ENCODE measurements around the gene CRB1. TPM values are rescaled to one million over a fixed set of nuclear protein-coding genes. Genes with fewer than 3 reads are reported as not detected.

CRB1 gene
- polyA plus RNA-seq, 1 experiment: not detected

DNA sequence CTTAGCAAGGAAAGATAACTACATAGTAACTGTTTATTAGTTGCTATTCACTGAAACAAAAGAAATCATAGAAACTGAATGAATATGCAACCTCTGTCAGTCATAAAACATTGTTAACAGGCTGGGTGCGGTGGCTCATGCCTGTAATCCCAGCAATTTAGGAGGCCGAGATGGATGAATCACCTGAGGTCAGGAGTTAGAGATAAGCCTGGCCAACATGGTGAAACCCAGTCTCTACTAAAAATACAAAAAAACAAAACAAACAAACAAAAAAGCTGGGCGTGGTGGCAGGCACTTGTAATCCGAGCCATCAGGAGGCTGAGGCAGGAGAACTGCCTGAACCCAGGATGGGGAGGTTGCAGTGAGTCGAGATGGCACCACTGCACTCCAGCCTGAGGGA lies 44.1 kb downstream of the CRB1 start:
- no peaks in the 10 kb centered on the region for H3K27me3 ChIP-seq (ENCODE audit: control insufficient read depth, insufficient read depth, low read length)
- ChIA-PET CTCF (no interaction called here), POLR2A (no interaction called here)
- TF ChIP-seq, protein P1, sequence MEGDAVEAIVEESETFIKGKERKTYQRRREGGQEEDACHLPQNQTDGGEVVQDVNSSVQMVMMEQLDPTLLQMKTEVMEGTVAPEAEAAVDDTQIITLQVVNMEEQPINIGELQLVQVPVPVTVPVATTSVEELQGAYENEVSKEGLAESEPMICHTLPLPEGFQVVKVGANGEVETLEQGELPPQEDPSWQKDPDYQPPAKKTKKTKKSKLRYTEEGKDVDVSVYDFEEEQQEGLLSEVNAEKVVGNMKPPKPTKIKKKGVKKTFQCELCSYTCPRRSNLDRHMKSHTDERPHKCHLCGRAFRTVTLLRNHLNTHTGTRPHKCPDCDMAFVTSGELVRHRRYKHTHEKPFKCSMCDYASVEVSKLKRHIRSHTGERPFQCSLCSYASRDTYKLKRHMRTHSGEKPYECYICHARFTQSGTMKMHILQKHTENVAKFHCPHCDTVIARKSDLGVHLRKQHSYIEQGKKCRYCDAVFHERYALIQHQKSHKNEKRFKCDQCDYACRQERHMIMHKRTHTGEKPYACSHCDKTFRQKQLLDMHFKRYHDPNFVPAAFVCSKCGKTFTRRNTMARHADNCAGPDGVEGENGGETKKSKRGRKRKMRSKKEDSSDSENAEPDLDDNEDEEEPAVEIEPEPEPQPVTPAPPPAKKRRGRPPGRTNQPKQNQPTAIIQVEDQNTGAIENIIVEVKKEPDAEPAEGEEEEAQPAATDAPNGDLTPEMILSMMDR (IDR thresholded peaks at IDR 0.05; ENCODE audit: low read depth, low read length): no peak
- no peaks in the 10 kb centered on the region for H3K9me3 ChIP-seq (ENCODE audit: control insufficient read depth, insufficient read depth, low read length)
- no peak overlapping the region for H3K4me3 ChIP-seq (ENCODE audit: low read depth, low read length)
- H3K27ac ChIP-seq (ENCODE audit: low read depth, low read length): no peak overlapping the region
- no peak for DNase-seq (ENCODE audit: low read depth, low spot score)

DNA sequence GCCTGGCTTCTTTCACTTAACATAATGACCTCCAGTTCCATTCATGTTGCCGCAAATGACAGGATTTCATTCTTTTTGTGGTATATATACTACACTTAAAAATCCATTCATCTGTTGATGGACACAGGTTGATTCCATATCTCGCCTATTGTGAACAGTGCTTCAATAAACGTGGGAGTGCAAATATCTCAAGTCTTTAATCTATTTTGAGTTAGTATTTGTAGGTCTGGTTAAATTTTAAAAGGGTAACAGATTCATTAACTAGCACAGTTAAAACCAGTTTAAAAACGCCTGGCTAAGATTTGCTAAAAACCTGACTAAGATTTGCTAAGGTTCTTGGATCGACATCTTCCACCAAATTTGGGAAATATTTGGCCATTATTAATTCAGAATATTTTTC lies 45.7 kb downstream of the CRB1 start:
- ChIA-PET CTCF (no interaction called here), POLR2A (no interaction called here)
- H3K9me3 ChIP-seq (ENCODE audit: control insufficient read depth, insufficient read depth, low read length): no peaks in the 10 kb centered on the region
- no peak overlapping the region for H3K27ac ChIP-seq (ENCODE audit: low read depth, low read length)
- no peak for DNase-seq (ENCODE audit: low read depth, low spot score)
- no peaks in the 10 kb centered on the region for H3K27me3 ChIP-seq (ENCODE audit: control insufficient read depth, insufficient read depth, low read length)
- no peak overlapping the region for H3K4me3 ChIP-seq (ENCODE audit: low read depth, low read length)
- TF ChIP-seq, protein P1 (IDR thresholded peaks at IDR 0.05; ENCODE audit: low read depth, low read length): no peak

DNA sequence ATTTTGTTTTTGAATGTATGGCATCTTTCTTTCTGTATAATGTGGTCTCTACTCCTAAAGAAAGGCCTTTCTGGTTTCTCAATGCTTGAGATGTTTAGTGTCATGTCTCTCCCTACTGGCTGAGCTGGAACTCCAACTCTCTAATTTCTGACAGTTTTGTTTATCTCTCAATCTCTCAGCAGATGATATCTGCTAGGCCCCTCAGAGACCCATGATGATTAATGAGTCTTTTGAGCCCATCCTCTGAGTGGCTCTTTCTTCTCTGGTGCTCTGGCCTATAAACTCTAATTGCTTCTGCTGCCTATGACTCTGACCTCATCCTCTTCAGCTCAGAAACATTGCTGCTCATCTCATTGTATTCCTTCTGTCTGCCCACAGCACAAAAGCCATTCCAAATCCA lies 46.6 kb downstream of the CRB1 start:
- ChIA-PET POLR2A (no interaction called here), CTCF (no interaction called here)
- no peaks in the 10 kb centered on the region for H3K9me3 ChIP-seq (ENCODE audit: control insufficient read depth, insufficient read depth, low read length)
- H3K27me3 ChIP-seq (ENCODE audit: control insufficient read depth, insufficient read depth, low read length): no peaks in the 10 kb centered on the region
- H3K27ac ChIP-seq (ENCODE audit: low read depth, low read length): no peak overlapping the region
- DNase-seq (ENCODE audit: low read depth, low spot score): no peak
- TF ChIP-seq, protein P1 (IDR thresholded peaks at IDR 0.05; ENCODE audit: low read depth, low read length): no peak
- no peak overlapping the region for H3K4me3 ChIP-seq (ENCODE audit: low read depth, low read length)

DNA sequence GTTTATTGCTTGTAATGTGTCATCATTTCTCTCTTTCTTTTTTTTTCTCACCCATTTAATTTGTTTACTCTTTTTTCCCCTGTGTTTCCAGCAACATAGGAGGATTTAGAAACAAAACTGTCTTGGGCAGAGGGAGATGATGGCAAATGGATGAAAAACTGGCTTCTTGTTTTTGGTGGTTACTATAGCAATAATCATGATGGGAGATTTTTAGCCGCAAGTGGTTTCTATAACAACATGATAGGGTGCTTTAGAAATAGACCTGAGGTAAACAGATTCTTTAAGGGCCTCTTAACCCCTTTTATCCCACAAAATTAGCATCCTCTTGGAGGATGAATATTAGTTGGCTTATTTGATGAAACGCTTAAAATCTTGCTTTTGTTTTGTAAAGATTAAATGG lies 51.6 kb downstream of the CRB1 start:
- H3K27ac ChIP-seq (ENCODE audit: low read depth, low read length): no peak overlapping the region

DNA sequence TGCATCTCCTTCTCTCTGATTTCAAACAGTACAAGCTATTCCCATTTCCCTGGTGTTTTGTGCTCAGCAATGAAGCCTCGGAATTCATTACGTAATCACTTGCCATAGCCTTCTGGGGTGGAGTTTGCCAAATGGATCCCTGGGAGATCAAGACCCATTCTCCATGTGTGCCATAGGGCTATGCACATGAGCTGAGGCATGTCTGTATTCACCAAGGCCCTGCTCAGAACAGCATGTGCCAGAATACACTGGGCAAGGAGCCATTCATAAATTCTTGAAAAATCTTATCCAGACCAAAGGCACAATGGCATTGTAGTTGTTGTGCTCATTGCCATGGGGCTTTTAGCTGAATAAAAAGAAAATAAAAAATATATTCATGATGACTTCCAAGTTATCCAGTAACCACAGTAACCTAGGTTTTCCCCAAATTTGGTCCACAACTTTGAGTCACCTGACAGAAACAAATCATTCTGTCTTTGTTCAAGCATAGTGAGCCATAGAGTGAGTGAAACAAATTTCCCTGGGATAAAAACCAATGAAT lies 53.0 kb downstream of the CRB1 start:
- no peak for DNase-seq (ENCODE audit: low read depth, low spot score)
- no peak overlapping the region for H3K4me3 ChIP-seq (ENCODE audit: low read depth, low read length)
- H3K27ac ChIP-seq (ENCODE audit: low read depth, low read length): no peak overlapping the region
- CTCF ChIA-PET: no interaction called here
- no peaks in the 10 kb centered on the region for H3K27me3 ChIP-seq (ENCODE audit: control insufficient read depth, insufficient read depth, low read length)
- no peaks in the 10 kb centered on the region for H3K9me3 ChIP-seq (ENCODE audit: control insufficient read depth, insufficient read depth, low read length)
- POLR2A ChIA-PET: no interaction called here
- TF ChIP-seq, protein P1 (IDR thresholded peaks at IDR 0.05; ENCODE audit: low read depth, low read length): no peak

More for the DNA sequence above, 51.6 kb downstream of the CRB1 start:
- POLR2A ChIA-PET: no interaction called here
- Histone ChIP-seq H3K9me3 (ENCODE audit: control insufficient read depth, insufficient read depth, low read length) (no peaks in the 10 kb centered on the region), H3K27me3 (ENCODE audit: control insufficient read depth, insufficient read depth, low read length) (no peaks in the 10 kb centered on the region), H3K4me3 (ENCODE audit: low read depth, low read length) (no peak overlapping the region)
- no peak for DNase-seq (ENCODE audit: low read depth, low spot score)
- TF ChIP-seq, protein P1 (IDR thresholded peaks at IDR 0.05; ENCODE audit: low read depth, low read length): no peak
- CTCF ChIA-PET: no interaction called here
